Body of pancreas (tissue), 4 donors: ENCODE results near the gene UNC80. TPM values are rescaled to one million over a fixed set of nuclear protein-coding genes. Genes with fewer than 3 reads are reported as not detected.

ENCODE experiments used
- ATAC-seq: fragments of 150-250 bp; one replicate; pipeline ENCODE4 v1.9.1; 2016
- DNase-seq, 4 donors: peaks; one replicate each; pipeline ENCODE4 v3.0.0-alpha.2; 2019
- H3K27ac ChIP-seq, 4 donors: fragments of 200-600 bp; sonication (generic); 1 replicate in 3 of 4; 2 replicates in 1 of 4; pipeline versions ENCODE4 v1.5.1 to v1.6.1; 2016 to 2019; ENCODE audit warnings: mild to moderate bottlenecking in 1 of 4, mixed read lengths in 1 of 4, moderate library complexity in 1 of 4
- H3K27me3 ChIP-seq, 2 donors: fragments of 200-600 bp; sonication (generic); one replicate each; pipeline ENCODE4 v1.6.0; 2016; ENCODE audit warnings: mild to moderate bottlenecking in 1 of 2
- H3K36me3 ChIP-seq, 2 donors: fragments of 200-600 bp; sonication (generic); replicated peaks in 1 of 2; 2 replicates each; pipeline ENCODE4 v1.5.1; 2016; ENCODE audit warnings: low read depth in 2 of 2; ENCODE audit not compliant: insufficient read depth in 1 of 2
- H3K4me1 ChIP-seq: fragments of 200-600 bp; sonication (generic); one replicate; pipeline ENCODE4 v1.6.0; 2016
- H3K4me3 ChIP-seq, 2 donors: fragments of 200-600 bp; sonication (generic); 1 replicate in 1 of 2; 2 replicates in 1 of 2; pipeline ENCODE4 v1.5.1; 2016 to 2019
- H3K9me3 ChIP-seq, 3 donors: fragments of 200-600 bp; sonication (generic); 1 replicate in 2 of 3; 2 replicates in 1 of 3; pipeline ENCODE4 v1.5.1; 2016
- POLR2A ChIP-seq, 3 donors: fragments of 450-650 bp; IDR thresholded peaks; one replicate each; pipeline ENCODE4 v1.6.1; 2016; ENCODE audit warnings: antibody characterized with exemption in 3 of 3, mild to moderate bottlenecking in 2 of 3
- WGBS, 2 donors: methylation state at CpG; one replicate each; pipeline ENCODE4 v1.1.5; 2017; 5-methylcytosine and 5-hydroxymethylcytosine counted together
- intact Hi-C: fragments of 100-400 bp; cut with DNase I; formaldehyde crosslinking; loops from one replicate; pipeline ENCODE4 v1.15.1; 2023
- total RNA-seq, 2 donors: library from RNA; depleted of rRNA; stranded (reverse); fragments of >200 nt; gene quantifications; one replicate each; pipeline ENCODE4 v1.1.0, GENCODE V29; 2016
- TF ChIP-seq, protein P1 (sequence below), 7 experiments: fragments of 450-650 bp in 4 of 7; fragments of 200-600 bp in 3 of 7; sonication (generic) in 3 of 7; IDR thresholded peaks; one replicate each; pipeline ENCODE4 v1.5.1; 2016 to 2019; ENCODE audit warnings: antibody characterized with exemption in 7 of 7

The UNC80 gene
- total RNA-seq, 2 donors from 2014 or later = 1.8 to 4.0 TPM

DNA sequence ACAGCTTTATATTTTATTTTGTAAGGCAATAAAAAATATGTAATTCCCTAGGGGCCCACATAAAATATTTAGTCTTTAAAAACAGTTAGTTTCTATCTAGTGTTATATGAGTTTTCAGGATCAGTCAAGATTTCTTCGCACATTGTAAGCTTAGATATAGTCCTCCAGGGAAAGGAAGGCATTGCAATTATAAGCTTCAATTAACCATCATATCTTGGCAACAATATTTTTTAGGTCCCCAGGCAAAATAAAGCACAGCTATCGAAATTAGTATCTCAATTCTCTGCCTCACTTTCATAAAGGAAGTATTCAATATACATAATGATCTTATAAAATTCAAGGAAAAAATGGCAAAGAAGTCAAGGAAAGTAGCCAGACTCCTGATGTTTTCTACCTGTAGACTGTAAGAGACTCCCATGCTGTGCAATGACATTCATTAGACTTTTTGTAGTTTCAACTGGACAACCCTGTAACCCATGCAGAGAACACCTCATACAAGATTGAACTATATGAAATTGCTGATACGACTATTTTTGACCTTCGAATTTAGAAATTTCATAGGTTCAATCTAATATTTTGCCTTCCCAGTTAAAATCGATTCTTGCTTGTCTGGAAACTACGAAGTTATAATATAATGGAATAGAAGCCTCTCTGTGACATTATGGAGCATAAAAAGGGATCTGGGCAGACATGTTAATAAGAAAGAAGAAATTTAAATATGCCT lies 96.8 kb downstream of the UNC80 start:
- ATAC-seq (no peak), DNase-seq (no peak)
- no peak overlapping the region for H3K27ac ChIP-seq
- TF ChIP-seq, protein P1, sequence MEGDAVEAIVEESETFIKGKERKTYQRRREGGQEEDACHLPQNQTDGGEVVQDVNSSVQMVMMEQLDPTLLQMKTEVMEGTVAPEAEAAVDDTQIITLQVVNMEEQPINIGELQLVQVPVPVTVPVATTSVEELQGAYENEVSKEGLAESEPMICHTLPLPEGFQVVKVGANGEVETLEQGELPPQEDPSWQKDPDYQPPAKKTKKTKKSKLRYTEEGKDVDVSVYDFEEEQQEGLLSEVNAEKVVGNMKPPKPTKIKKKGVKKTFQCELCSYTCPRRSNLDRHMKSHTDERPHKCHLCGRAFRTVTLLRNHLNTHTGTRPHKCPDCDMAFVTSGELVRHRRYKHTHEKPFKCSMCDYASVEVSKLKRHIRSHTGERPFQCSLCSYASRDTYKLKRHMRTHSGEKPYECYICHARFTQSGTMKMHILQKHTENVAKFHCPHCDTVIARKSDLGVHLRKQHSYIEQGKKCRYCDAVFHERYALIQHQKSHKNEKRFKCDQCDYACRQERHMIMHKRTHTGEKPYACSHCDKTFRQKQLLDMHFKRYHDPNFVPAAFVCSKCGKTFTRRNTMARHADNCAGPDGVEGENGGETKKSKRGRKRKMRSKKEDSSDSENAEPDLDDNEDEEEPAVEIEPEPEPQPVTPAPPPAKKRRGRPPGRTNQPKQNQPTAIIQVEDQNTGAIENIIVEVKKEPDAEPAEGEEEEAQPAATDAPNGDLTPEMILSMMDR (IDR thresholded peaks at IDR 0.05) = no peak
- no peak for TF ChIP-seq POLR2A (IDR thresholded peaks at IDR 0.05)
- no peaks in the 10 kb centered on the region for H3K4me1 ChIP-seq
- H3K27me3 ChIP-seq = no peaks in the 10 kb centered on the region
- H3K4me3 ChIP-seq = no peak overlapping the region
- no peaks in the 10 kb centered on the region for H3K36me3 ChIP-seq
- H3K9me3 ChIP-seq = no peaks in the 10 kb centered on the region
- intact Hi-C loops = no loop called here
- 83 to 86% methylated on average over 6 of the region's 6 CpGs for WGBS, 2 donors

DNA sequence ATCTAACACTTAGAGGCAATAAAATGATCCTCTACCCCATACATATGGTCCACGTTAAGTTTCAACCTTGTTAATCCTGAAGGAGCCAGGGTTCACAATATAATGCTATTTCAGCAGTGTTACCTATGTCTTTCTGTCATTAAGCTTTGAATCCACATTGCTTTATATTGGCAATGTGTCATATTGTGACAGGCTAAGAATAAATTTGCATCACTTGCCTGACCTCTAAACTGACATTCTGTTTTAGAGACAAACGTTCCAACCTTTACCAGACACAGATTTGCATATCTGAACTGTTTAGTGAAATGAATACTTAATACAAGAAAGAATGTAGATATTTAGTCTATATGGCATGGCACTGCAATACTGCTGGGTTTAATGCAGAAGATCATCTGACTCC lies 98.4 kb downstream of the UNC80 start:
- intact Hi-C loops = no loop called here
- no peak for ATAC-seq
- Histone ChIP-seq H3K36me3 (no peaks in the 10 kb centered on the region), H3K4me3 (no peak overlapping the region), H3K27ac (no peak overlapping the region), H3K9me3 (no peaks in the 10 kb centered on the region), H3K4me1 (no peaks in the 10 kb centered on the region), H3K27me3 (no peaks in the 10 kb centered on the region)
- DNase-seq = no peak
- TF ChIP-seq, protein P1 (IDR thresholded peaks at IDR 0.05) = no peak
- TF ChIP-seq POLR2A (IDR thresholded peaks at IDR 0.05) = no peak
- WGBS, 2 donors = 32 to 34% methylated on average over 2 of the region's 2 CpGs

DNA sequence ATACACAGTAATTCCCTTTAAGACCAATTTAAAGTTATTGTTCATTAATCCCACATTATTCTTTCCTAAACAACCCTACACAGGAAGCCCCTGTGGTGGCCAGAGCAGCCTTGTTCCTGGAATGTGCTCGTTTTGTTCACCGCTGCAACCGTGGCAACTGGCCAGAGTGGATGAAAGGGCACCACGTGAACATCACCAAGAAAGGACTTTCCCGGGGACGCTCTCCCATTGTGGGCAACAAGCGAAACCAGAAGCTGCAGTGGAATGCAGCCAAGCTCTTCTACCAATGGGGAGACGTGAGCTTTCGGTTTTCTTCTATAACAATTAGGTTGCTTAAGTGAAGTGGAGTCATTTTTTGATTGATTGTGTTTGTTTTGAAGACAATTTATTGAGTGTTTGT lies 101.0 kb downstream of the UNC80 start:
- peak; percentile 30 for ATAC-seq
- 68 to 70% methylated on average over 9 of the region's 9 CpGs for WGBS, 2 donors
- intact Hi-C loops = no loop called here

DNA sequence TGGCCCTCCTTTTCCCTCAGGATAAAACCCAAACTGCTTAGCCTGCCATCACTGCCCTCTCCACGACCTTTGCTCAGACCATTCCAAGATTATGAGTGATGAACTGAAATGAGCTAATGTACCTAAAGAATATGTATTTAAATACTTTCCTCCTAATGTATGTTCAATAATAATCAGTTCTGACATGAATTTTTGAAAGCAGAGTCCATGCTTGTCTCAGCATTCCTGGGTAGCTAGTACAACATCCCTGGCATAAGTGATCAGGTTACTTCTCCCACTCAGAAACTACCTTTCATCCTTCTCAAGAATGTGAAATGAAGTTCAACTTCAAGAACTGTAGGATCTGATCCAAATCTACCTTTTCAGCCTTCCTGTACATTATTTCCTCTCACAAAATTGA lies 103.6 kb downstream of the UNC80 start:
- intact Hi-C loops = no loop called here
- no peaks in the 10 kb centered on the region for H3K27me3 ChIP-seq
- no peaks in the 10 kb centered on the region for H3K36me3 ChIP-seq
- no peak overlapping the region for H3K4me3 ChIP-seq
- no peaks in the 10 kb centered on the region for H3K9me3 ChIP-seq
- 71 to 80% methylated on average over 1 of the region's 1 CpG for WGBS, 2 donors
- DNase-seq = no peak
- TF ChIP-seq, protein P1 (IDR thresholded peaks at IDR 0.05) = no peak
- no peak for TF ChIP-seq POLR2A (IDR thresholded peaks at IDR 0.05)
- no peaks in the 10 kb centered on the region for H3K4me1 ChIP-seq
- no peak overlapping the region for H3K27ac ChIP-seq
- ATAC-seq = no peak

More for the DNA sequence above, 101.0 kb downstream of the UNC80 start:
- DNase-seq = peak; percentile 22 to 34 (median 30)
- H3K4me3 ChIP-seq = no peak overlapping the region
- no peaks in the 10 kb centered on the region for H3K27me3 ChIP-seq
- TF ChIP-seq, protein P1 (IDR thresholded peaks at IDR 0.05) = no peak
- TF ChIP-seq POLR2A (IDR thresholded peaks at IDR 0.05) = no peak
- H3K27ac ChIP-seq = no peak overlapping the region
- no peaks in the 10 kb centered on the region for H3K4me1 ChIP-seq
- no peaks in the 10 kb centered on the region for H3K36me3 ChIP-seq
- no peaks in the 10 kb centered on the region for H3K9me3 ChIP-seq

DNA sequence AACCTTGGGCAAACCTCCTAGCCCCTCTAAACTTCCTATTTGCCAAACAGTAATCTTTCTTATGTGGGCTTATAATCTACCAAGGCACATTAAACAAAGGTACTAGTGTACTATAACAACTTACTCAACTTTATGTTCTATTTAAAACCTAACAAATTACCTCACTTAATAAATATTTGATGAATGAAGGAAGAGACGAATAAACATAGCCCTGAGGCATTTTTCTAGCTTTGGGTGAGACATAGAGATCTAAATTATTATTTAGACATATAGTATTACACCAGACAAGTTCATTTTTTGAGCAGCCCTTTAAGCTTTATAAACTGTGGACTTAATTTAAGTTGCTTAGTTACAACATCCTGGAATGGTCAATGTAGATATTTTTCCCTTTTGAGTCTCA lies 104.6 kb downstream of the UNC80 start:
- H3K36me3 ChIP-seq = no peaks in the 10 kb centered on the region
- H3K27ac ChIP-seq = no peak overlapping the region
- no peaks in the 10 kb centered on the region for H3K9me3 ChIP-seq
- H3K27me3 ChIP-seq = no peaks in the 10 kb centered on the region
- no peaks in the 10 kb centered on the region for H3K4me1 ChIP-seq
- ATAC-seq = no peak
- H3K4me3 ChIP-seq = no peak overlapping the region
- TF ChIP-seq, protein P1 (IDR thresholded peaks at IDR 0.05) = no peak
- no peak for TF ChIP-seq POLR2A (IDR thresholded peaks at IDR 0.05)
- DNase-seq = no peak
- WGBS, 2 donors = 28 to 29% methylated on average over 1 of the region's 1 CpG
- intact Hi-C loops = no loop called here
